GM19467 (cell line): ENCODE results near the gene KIF1A.

Experiments used
- ATAC-seq: cut with Tn5 transposase; IDR thresholded peaks from one replicate; pipeline ENCODE4 v1.9.1; 2021; ENCODE audit warnings: mild to moderate bottlenecking, moderate library complexity; ENCODE audit not compliant: unreplicated experiment

KIF1A gene, protein sequence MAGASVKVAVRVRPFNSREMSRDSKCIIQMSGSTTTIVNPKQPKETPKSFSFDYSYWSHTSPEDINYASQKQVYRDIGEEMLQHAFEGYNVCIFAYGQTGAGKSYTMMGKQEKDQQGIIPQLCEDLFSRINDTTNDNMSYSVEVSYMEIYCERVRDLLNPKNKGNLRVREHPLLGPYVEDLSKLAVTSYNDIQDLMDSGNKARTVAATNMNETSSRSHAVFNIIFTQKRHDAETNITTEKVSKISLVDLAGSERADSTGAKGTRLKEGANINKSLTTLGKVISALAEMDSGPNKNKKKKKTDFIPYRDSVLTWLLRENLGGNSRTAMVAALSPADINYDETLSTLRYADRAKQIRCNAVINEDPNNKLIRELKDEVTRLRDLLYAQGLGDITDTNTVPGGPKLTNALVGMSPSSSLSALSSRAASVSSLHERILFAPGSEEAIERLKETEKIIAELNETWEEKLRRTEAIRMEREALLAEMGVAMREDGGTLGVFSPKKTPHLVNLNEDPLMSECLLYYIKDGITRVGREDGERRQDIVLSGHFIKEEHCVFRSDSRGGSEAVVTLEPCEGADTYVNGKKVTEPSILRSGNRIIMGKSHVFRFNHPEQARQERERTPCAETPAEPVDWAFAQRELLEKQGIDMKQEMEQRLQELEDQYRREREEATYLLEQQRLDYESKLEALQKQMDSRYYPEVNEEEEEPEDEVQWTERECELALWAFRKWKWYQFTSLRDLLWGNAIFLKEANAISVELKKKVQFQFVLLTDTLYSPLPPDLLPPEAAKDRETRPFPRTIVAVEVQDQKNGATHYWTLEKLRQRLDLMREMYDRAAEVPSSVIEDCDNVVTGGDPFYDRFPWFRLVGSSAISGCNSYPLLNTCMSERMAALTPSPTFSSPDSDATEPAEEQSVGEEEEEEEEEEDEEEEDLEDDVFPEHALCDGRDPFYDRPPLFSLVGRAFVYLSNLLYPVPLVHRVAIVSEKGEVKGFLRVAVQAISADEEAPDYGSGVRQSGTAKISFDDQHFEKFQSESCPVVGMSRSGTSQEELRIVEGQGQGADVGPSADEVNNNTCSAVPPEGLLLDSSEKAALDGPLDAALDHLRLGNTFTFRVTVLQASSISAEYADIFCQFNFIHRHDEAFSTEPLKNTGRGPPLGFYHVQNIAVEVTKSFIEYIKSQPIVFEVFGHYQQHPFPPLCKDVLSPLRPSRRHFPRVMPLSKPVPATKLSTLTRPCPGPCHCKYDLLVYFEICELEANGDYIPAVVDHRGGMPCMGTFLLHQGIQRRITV (N-terminal part only)

DNA sequence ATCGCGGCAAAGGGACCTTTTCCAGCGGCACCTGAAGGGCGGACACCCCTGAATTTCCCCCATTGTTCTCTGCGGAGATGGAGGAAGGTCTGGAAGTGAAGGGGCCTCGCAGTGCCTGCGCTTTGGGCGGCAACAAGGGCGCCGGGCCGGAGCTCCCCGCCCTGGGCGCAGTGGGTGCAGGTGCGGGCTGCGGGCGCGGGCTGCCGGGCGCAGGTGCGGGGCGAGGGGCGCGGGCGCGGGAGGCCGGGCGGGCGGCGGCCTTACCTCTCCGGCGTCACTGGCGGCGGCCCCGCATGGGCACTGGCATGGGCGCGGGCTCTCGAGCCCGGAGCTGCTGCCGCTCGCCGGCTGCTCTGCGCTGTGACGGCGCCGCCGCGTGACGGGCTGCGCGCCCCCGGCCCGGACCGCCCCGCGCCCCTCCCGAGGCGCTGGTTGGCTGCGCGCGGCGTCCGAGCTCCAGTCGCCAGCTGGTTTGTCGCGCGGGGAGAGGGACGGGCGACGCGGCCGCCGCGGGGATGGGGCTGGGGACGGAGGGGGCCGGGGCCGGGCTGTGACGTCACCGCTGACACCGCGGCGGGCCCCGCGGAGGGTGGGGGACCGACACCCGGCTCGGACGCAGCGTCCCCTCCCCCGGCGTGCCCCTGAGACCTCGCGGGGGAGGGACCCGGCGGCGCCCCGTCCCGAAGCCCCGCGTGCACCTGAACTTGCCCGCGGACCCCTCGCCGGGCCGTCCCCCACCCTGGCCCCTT is at the start of gene KIF1A:
TSS of gene KIF1A (minus strand) at position 362 of the 749 bp plus-strand sequence. CDS start 22,467 bp downstream, outside the sequence.
- ATAC-seq: no peak

DNA sequence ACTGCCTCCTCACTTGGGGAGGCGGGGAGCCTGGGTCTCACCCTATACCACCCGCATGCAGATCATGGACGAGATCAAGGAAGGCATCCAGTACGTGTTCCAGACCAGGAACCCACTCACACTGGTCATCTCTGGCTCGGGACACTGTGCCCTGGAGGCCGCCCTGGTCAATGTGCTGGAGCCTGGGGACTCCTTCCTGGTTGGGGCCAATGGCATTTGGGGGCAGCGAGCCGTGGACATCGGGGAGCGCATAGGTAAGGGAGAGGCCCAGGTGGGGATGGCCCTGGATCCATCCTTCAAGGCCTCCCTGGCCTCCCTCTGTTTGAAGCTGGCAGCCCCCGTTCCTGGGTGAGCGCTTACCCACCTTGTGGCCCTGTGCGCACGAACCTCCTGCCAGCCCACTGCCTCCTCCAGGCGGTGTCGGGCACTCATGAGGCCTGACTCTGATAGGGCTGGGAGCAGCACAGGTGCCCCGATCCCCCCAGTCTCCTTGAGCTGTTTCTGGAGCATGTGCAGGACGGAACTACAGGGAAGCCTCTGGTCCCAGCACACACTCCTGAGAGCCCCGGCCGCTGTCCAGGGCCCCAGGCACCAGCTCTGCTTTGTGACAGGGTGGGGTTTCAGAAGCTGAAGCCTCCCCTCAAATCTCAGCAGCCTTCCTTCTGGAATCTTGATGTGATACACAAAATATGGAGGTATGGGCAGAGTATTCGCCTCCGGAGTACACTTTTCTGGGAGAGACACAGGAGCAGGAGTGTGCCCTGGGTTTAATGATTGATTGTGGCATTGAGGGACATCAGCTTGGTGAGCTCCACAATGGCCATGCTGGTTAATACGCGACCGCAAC is 49.3 kb upstream of the KIF1A start:
- no peak for ATAC-seq

DNA sequence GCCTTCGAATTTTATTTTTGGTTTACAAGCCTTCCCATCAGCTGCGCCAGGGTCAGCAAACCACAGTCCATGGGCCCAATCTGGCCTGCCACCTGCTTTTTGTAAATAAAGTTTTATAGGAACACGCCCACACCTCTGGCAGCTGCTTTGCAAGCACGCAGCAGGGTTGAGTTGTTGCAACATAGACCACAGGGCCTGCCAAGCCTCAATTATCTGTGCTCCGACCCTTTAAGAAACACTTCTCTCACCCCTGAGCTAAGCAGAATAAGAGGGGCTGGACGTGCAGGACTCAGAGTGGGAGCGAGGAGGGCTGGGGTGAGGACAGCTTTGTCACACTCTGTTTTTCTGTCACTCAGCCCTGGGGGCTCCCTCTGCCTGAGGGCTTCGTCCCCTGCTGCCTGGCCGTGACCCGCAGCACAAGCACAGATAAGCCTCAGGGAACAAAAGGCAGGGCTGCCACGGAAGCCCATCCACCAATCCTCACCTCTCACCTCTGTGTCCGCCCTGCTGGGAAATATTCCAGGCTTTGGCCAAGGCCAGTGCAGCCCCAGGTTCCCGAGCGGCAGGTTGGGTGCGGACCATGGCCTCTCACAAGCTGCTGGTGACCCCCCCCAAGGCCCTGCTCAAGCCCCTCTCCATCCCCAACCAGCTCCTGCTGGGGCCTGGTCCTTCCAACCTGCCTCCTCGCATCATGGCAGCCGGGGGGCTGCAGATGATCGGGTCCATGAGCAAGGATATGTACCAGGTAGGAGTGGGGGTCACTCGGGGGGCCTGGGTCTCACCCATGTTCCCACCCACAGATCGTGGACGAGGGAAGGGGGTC is 48.5 kb upstream of the KIF1A start, which contains the start of gene AGXT:
TSS of gene AGXT (plus strand) at position 539 of the 823 bp plus-strand sequence. CDS start at position 581, 42 bp downstream.
- no peak for ATAC-seq

DNA sequence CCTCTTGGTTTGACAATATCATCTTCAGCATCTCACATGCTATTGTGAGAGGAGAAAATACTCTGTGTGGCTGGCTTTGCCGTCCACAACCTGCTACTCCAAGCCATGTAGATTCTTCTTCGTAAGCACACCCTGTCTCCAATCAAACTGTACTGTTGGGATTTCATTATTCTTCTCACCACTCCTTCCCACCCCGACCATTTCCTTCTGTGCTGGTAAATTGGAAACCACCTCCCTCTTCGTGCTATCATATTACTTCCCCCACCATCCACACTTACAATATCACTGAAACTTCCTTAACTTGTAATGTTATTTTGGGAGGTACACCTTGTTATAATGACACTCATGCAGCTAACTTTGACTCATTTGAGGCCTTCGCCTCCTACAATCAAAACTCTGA is 45.4 kb upstream of the KIF1A start:
- no peak for ATAC-seq

DNA sequence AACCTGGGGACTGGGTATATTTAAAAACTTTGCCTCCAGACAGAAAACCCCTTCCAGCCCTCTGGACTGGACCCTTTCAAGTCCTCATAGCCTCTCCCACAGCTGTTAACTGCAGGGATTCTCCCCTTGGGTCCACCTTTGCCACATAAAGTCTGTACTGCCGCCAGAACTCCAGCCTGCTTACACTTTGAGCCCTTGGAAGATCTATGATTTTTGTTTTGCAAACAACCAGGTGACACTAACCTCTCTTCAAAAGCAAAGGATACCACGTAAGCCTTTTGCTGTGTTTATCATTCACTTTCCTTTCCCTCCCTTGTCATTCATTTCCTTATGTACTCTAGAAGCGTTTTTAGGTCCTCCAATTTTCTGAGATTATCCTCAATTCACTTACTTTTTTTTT is 44.5 kb upstream of the KIF1A start:
- no peak for ATAC-seq

DNA sequence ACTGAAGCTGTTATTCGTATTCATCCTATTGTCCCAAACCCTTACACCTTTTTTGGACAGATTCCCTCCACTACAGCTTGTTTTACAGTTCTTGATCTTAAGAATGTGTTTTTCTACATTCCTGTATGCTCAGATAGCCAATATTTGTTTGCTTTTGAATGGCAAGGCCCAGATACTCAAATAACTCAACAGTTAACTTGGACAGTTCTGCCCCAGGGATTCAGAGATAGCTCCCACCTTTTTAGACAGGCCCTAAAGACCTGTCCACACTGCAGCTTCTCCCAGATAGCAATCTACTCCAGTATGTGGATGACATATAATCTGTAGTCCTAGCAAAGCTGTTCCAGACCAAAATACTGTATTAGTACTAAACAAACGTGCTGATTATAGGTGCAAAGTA is 41.5 kb upstream of the KIF1A start:
- ATAC-seq: no peak

DNA sequence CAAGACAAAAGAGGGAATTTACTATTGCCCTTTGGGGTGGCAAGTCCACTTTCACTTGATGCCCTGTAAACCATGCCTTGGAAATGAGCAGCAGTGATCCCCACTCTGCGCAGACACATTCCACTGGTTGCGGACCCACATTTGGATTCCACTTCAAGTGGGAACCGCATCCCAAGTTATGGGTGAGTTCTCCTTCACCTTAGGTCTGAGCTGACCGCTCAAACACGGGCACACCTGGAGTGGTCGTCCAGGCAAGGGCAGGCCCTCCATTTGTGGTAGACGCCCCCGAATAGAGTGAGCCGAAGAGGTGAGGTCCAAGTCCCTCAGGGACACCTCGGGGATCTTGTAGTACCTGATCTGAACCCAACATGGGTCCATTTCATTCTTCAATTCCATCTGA is 38.9 kb upstream of the KIF1A start:
- ATAC-seq: no peak

DNA sequence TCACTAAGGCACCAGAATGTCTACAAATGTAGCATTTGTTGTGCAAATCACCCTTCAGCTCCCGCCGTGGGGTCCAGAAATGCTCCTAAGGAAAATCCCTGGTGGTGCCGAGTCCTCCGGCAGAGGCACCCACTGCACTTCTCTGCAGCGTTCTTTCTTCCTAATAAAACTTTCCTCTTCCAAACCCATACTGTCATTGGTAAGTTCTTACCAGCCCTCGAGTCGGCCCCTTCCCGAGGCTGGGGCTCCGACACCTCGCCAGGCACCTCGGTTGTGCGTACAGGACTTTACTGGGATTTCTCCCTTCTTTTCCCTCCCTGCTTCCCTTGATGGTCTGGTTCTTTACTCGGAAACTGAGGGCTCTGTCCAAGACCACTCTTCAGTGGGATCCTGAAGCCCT is 38.3 kb upstream of the KIF1A start:
- no peak for ATAC-seq

DNA sequence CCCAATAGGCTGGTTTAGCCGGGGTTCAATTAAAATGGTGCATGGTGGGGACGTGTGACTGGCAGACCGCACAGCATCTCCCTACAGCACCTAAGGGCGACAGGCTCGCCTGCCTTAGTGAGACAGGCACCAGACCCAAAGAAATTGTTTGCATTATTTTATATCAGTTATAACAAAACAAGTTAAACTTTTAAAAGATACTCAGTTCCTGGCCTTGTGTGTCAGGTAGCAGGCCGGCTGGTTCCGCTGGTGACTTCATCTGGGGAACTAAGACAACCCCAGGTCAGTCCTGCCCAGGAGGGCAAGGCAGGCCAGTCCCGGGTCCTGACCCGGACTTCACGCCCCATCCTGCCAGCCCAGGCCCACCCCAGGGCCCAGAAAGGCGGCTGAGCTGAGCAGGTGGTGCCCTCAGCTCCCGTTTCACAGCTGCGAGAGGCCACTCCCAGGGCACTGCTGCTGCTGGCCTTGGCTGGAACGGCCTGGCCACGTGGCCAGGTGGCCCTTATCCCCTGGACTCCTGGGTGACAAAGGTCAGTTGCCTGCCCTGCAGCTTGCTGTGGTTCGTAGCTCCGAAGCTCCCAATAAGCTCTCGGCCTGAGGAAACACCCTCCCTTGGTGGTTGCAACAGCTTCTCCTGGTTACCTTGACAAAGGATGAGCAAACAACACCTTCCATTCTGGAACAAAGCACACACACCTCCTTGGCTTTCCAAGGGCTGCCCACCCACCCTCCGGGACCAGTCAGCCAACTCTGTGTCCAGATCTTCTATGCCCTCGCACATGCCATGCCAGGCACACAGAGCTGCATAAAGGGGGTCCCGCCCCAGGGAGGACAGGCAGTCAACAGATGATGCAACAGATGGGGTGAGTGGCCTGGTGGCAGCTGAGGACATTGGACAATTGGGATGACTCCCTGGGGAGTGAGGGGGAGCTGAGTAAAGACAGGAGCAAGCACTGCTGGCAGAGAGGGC is 37.3 kb upstream of the KIF1A start:
- ATAC-seq: no peak

DNA sequence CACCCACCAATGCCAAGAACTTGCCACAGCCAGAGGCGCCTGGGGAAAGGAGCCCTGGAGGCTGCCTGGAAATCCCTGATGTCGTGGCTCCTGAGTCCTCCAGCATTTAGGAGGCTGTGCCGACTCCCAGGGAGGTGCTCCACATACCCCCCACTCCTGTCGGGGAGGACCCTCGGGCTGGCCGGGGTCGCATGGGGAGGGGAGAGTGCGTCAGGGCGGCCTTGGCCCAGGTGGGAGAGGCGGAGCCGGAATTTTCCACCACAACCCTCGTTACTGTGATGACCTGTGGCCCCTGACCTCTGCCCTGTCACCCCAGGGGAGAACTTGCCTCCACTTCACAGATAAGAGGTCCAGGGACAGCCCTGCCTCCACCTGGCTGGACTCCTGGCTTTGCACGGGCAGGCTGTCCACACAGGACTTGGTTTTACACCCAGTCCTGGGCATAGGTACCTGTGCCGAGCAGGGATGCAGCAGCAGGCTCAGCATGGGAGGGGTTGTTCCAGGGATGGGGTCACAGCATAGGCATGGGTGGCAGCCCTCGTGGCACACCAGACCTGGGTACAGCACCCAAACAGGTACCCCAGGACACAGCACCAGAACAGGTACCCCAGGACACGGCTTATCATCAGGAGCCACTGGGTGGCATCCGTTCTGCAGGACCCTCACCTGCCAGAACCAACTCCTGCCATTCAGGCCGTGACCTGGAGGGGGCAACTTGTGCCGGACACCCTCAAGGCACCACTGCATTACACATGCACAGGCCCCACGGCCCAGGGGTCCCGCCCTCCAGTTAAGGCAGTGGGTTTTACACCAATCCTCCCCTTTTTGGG is 36.3 kb upstream of the KIF1A start:
- no peak for ATAC-seq

DNA sequence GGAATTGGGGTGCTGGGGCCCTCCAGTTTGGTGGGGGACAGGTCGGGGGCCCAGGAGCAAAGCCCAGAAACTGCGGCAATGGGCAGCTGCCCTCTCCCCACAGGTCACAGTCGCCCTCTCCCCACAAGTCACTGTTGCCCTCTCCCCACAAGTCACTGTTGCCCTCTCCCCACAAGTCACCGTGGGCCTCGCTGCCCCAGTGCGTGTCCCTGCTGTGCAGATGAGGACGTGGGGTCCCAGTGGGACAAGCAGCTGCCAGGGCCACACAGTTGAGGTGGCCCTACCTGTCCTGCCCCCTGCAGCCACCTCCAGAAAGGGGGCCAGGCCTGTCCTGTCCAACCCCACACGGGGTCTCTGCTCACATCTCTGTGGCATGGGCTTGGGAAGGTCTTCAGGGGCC is 35.7 kb upstream of the KIF1A start:
- no peak for ATAC-seq

DNA sequence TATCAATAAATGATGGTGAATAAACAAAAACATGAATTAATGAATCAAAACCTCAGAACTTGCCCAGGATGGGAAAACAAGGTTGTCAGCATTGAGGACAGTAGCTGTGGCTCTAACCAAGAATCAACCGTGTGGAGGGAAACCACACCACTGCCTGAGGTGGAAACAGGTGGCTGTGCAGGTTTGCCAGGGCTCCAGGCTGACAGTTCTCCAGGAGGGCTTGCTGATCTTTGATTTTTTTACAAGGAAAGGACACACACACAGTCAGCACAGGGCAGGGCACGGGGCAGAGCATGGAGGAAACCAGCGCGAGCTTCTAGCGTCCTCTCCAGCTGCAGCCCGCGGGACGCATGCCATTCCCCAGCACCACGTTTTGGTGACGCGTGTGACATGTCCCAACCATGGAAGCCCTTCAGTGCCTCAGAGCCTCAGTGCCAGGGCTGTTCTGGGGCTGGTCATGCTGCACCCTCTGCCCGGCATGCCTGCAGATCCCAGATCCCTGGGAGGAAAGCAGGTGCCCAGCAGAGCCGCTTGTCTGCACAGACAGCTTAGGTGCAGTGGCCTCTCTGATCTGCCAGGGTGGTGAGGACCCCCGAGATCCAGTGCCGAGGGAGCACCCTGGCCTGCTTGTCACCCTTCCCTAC is 32.8 kb upstream of the KIF1A start:
- ATAC-seq: no peak

DNA sequence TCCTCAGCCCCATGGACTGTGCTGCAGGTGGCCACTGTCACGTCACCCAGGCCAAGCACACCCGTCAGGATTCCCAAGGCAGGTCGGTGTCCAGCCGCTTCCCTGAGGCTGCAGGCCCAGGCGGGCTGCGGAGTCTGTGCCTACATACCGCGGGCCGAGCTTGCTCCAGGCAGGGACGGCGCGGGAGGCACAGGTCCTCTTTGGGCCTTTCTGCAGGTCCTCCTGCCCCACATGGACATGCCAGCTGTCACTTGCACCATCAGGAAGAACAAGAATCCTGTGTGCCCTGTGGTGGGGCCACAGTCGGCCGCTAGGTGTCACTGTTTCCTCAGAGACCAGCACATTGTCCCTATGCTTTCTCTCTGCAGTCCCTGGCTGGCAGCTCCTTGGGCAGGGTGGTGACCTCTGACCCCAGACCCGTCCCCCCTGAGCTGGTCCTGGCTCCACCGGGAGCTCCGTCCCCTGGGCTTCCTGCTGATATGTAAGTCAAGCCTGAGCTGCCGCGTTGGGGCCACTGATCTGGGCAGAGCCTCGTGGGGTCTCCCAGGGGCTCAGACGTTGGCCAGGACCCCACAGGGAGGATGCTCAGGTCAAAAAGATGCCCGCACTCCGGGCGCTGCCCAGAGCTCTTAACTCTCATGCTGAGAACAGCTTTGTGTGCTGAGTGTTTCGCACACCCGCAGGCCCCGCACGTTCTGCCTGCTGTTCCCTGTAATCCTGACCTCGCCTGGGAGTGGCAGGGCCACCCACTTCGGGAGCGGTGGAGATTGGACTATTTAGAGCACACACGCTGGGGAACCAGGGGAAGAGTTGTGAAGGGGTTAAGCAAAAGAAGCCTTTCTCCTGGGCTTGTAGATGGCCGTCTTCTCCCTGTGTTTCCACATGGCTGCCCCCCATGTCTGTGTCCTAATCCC is 31.3 kb upstream of the KIF1A start:
- ATAC-seq: no peak

DNA sequence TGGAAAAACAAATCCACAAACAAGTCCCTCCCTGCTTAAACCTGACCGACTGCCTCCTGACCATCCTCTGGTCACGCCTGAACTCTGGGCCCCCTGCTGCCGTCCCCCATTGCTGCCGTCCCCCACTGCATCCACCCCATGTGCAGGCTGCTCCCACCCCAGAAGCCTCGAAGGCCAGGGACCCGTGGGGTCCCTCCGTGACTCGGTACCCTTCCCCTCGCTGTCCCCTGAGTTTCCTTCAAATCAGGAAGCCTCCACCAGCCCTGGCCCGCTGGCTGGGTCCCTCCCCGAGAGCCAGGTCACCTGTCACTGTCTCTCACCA is 30.7 kb upstream of the KIF1A start:
- ATAC-seq: no peak

DNA sequence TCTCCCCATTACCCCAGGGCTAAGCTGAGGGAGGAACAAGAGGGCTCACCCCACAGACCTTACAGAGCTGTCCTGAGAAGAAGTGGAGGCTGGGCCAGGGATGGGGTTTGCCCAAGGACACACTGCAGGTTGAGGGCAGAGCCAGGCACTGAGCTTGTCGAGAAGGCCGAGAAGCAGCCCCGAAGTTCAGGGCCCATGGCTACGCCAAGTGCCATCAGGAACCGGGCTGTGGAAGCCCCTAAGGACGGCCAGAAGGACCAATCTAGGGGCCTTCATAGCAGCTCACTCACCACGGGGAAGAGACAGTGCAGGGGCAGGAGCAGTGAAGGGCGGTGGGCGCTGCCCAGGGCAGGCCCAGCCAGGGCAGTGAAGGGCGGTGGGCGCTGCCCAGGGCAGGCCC is 30.0 kb upstream of the KIF1A start:
- ATAC-seq: no peak
